Upper lobe of left lung (tissue), 6 donors: Measurements from ENCODE around the gene PCDHGB4. TPM values are rescaled to one million over a fixed set of nuclear protein-coding genes. Genes with fewer than 3 reads are reported as not detected.
"Not testable (repeated sequence)": the region's sequence is repeated elsewhere in the genome, so short reads cannot be mapped to it uniquely, and the experiment has no call there.

Experiments used
- ATAC-seq, 2 donors: fragments of 200-7000 bp; cut with Tn5 transposase; one replicate each; pipeline ENCODE4 v1.9.1; 2022; ENCODE audit warnings: mild to moderate bottlenecking in 2 of 2, moderate library complexity in 2 of 2; ENCODE audit not compliant: low FRiP score in 2 of 2
- DNase-seq, 2 donors: peaks; one replicate each; pipeline ENCODE4 v3.0.0-alpha.2; 2019 to 2020
- H3K27ac ChIP-seq, 4 donors: fragments of 200-600 bp; sonication (generic); one replicate each; pipeline ENCODE4 v1.5.1; 2016 to 2019
- H3K27me3 ChIP-seq, 4 donors: fragments of 200-600 bp; sonication (generic); one replicate each; pipeline ENCODE4 v1.5.1; 2017 to 2019
- H3K36me3 ChIP-seq, 4 donors: fragments of 200-600 bp; sonication (generic); one replicate each; pipeline ENCODE4 v1.5.1; 2016 to 2019
- H3K4me1 ChIP-seq, 4 donors: fragments of 200-600 bp; sonication (generic); one replicate each; pipeline ENCODE4 v1.5.1; 2018 to 2019
- H3K4me3 ChIP-seq, 4 donors: fragments of 200-600 bp; sonication (generic); one replicate each; pipeline ENCODE4 v1.5.1; 2017 to 2019; ENCODE audit warnings: mild to moderate bottlenecking in 2 of 4, moderate library complexity in 1 of 4
- H3K9me3 ChIP-seq, 4 donors: fragments of 200-600 bp; sonication (generic); one replicate each; pipeline ENCODE4 v1.5.1; 2018 to 2019
- EP300 ChIP-seq, 4 donors: sonication (generic); formaldehyde crosslinking; IDR thresholded peaks; one replicate each; pipeline ENCODE4 v1.5.1; 2017; ENCODE audit warnings: antibody characterized with exemption in 4 of 4, control low read depth in 2 of 4
- POLR2A ChIP-seq, 4 donors: fragments of 450-650 bp; IDR thresholded peaks; one replicate each; pipeline ENCODE4 v1.5.1; 2016 to 2017; ENCODE audit warnings: antibody characterized with exemption in 4 of 4, mild to moderate bottlenecking in 2 of 4
- POLR2AphosphoS5 ChIP-seq, 2 donors: sonication (generic); formaldehyde crosslinking; IDR thresholded peaks; one replicate each; pipeline ENCODE4 v1.5.1; 2017; ENCODE audit warnings: antibody characterized with exemption in 2 of 2
- WGBS, 2 donors: methylation state at CpG; one replicate each; pipeline ENCODE4 v1.1.5; 2017 to 2018; 5-methylcytosine and 5-hydroxymethylcytosine counted together
- total RNA-seq, 6 donors: library from RNA; depleted of rRNA in 4 of 6; stranded (reverse); fragments of >200 nt in 4 of 6; gene quantifications; one replicate each; pipeline versions ENCODE4 v1.1.0 to v1.2.1, GENCODE V29; 2016 to 2021
- TF ChIP-seq, protein P1 (sequence below), 6 experiments: fragments of 450-650 bp in 4 of 6; fragments of 200-600 bp in 2 of 6; sonication (generic) in 2 of 6; IDR thresholded peaks; one replicate each; pipeline ENCODE4 v1.5.1; 2016 to 2019; ENCODE audit warnings: antibody characterized with exemption in 6 of 6
- donor health status: DM: no; HTN: no; CAD: no; lungs with moderate emphysema.
- donor health status: DM: no; HTN: yes; CAD: no; lungs with severe emphysema.

Gene PCDHGB4
- total RNA-seq, 6 donors from 2014 or later, result 2.4 to 6.5 (median 2.9) TPM

DNA sequence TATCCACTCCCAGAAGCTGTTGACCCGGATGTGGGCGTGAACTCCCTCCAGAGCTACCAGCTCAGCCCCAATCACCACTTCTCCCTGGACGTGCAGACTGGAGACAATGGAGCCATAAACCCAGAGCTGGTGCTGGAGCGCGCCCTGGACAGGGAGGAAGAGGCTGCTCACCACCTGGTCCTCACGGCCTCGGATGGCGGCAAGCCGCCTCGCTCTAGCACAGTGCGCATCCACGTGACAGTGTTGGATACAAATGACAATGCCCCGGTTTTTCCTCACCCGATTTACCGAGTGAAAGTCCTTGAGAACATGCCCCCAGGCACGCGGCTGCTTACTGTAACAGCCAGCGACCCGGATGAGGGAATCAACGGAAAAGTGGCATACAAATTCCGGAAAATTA is 5.8 kb downstream of the PCDHGB4 start:
- WGBS, 2 donors, result 35 to 44% methylated on average over 16 to 19 of the region's 21 CpGs
- Histone ChIP-seq H3K36me3 (no peaks in the 10 kb centered on the region), H3K4me1 (no peaks in the 10 kb centered on the region), H3K27me3 (no peaks in the 10 kb centered on the region), H3K27ac (no peak overlapping the region), H3K9me3 (peaks cover 30 to 88% (median 78%) of the 10 kb centered on the region in 4 donors), H3K4me3 (no peak overlapping the region)
- ATAC-seq (no peak), DNase-seq (no peak)
- TF ChIP-seq POLR2A (IDR thresholded peaks at IDR 0.05) (no peak), EP300 (IDR thresholded peaks at IDR 0.05) (no peak), POLR2AphosphoS5 (IDR thresholded peaks at IDR 0.05) (no peak)
- TF ChIP-seq, protein P1, sequence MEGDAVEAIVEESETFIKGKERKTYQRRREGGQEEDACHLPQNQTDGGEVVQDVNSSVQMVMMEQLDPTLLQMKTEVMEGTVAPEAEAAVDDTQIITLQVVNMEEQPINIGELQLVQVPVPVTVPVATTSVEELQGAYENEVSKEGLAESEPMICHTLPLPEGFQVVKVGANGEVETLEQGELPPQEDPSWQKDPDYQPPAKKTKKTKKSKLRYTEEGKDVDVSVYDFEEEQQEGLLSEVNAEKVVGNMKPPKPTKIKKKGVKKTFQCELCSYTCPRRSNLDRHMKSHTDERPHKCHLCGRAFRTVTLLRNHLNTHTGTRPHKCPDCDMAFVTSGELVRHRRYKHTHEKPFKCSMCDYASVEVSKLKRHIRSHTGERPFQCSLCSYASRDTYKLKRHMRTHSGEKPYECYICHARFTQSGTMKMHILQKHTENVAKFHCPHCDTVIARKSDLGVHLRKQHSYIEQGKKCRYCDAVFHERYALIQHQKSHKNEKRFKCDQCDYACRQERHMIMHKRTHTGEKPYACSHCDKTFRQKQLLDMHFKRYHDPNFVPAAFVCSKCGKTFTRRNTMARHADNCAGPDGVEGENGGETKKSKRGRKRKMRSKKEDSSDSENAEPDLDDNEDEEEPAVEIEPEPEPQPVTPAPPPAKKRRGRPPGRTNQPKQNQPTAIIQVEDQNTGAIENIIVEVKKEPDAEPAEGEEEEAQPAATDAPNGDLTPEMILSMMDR (IDR thresholded peaks at IDR 0.05), result no peak

- H3K4me3 ChIP-seq, H3K27ac ChIP-seq, H3K36me3 ChIP-seq, H3K27me3 ChIP-seq, H3K4me1 ChIP-seq, ATAC-seq: not testable (repeated sequence)
- DNase-seq, result peak in 1 of 2 donors; percentile 68
- 35 to 36% methylated on average over 17 to 32 of the region's 53 CpGs for WGBS, 2 donors
- peaks cover 28 to 87% (median 78%) of the 10 kb centered on the region in 4 donors for H3K9me3 ChIP-seq
Measured at GRCh38 chr5:141394401-141395187, 7.1 kb downstream of the PCDHGB4 start.

GRCh38 chr5:141397756-141398551 is 10.5 kb downstream of the PCDHGB4 start, which contains the start of gene PCDHGB5:
Gene PCDHGB5 (plus strand): TSS chr5:141397947. CDS start chr5:141398128, 181 bp downstream.
- H3K4me3 ChIP-seq, result peak within 1 kb of the TSS in 3 of 4 donors; percentile 33 to 43 (median 34)
- DNase-seq (peak in 1 of 2 donors; percentile 47), ATAC-seq (peak; percentile 80 to 87)
- not testable (repeated sequence) for H3K27me3 ChIP-seq, H3K4me1 ChIP-seq, H3K36me3 ChIP-seq, H3K27ac ChIP-seq
- peaks cover 41 to 83% (median 76%) of the 10 kb centered on the region in 4 donors for H3K9me3 ChIP-seq
- TF ChIP-seq, protein P1 (IDR thresholded peaks at IDR 0.05), result peak in 5 of 6 experiments; percentile 19 to 57 (median 48)
- WGBS, 2 donors, result 6 to 13% methylated on average over 23 to 25 of the region's 43 CpGs

GRCh38 chr5:141398608-141399007 is 11.1 kb downstream of the PCDHGB4 start:
- TF ChIP-seq POLR2A (IDR thresholded peaks at IDR 0.05) (no peak), POLR2AphosphoS5 (IDR thresholded peaks at IDR 0.05) (no peak), EP300 (IDR thresholded peaks at IDR 0.05) (no peak)
- TF ChIP-seq, protein P1 (IDR thresholded peaks at IDR 0.05), result no peak
- Histone ChIP-seq H3K9me3 (peaks cover 42 to 83% (median 76%) of the 10 kb centered on the region in 4 donors), H3K27ac (no peak overlapping the region), H3K27me3 (no peaks in the 10 kb centered on the region), H3K4me3 (no peak overlapping the region), H3K36me3 (no peaks in the 10 kb centered on the region), H3K4me1 (no peaks in the 10 kb centered on the region)
- 33 to 37% methylated on average over 8 to 15 of the region's 15 CpGs for WGBS, 2 donors
- ATAC-seq (no peak), DNase-seq (no peak)

GRCh38 chr5:141399555-141400258 is 12.2 kb downstream of the PCDHGB4 start:
- H3K27me3 ChIP-seq, result no peaks in the 10 kb centered on the region
- no peak overlapping the region for H3K4me3 ChIP-seq
- peaks cover 41 to 84% (median 77%) of the 10 kb centered on the region in 4 donors for H3K9me3 ChIP-seq

More at GRCh38 chr5:141399555-141400258, 12.2 kb downstream of the PCDHGB4 start:
- ATAC-seq (no peak), DNase-seq (no peak)
- Histone ChIP-seq H3K36me3 (no peaks in the 10 kb centered on the region), H3K4me1 (no peaks in the 10 kb centered on the region), H3K27ac (no peak overlapping the region)
- WGBS, 2 donors, result 30 to 41% methylated on average over 4 to 49 of the region's 61 CpGs
- TF ChIP-seq, protein P1 (IDR thresholded peaks at IDR 0.05), result no peak
- TF ChIP-seq EP300 (IDR thresholded peaks at IDR 0.05), result no peak
- no peak for TF ChIP-seq POLR2A (IDR thresholded peaks at IDR 0.05)
- TF ChIP-seq POLR2AphosphoS5 (IDR thresholded peaks at IDR 0.05), result no peak
